H1 (cell line): Measurements from ENCODE around the gene CRTC1. TPM values are rescaled to one million over a fixed set of nuclear protein-coding genes. Genes with fewer than 3 reads are reported as not detected.

Experiments used
- CTCF ChIA-PET: fragments of 300-600 bp; sonication (Branson Sonifier 250); formaldehyde crosslinking; loops from one replicate; lab custom pipeline; 2021; ENCODE audit not compliant: partially characterized antibody; lab: Charles Lee
- POLR2A ChIA-PET: fragments of 300-600 bp; sonication (Branson Sonifier 250); formaldehyde crosslinking; loops from one replicate; lab custom pipeline; 2021; ENCODE audit warnings: inconsistent platforms; ENCODE audit not compliant: partially characterized antibody; lab: Charles Lee
- DNase-seq, 2 experiments: peaks; one replicate each; pipeline versions ENCODE4 v3.0.0 to v3.0.0-alpha.2; 2010 to 2022; ENCODE audit warnings: low spot score in 2 of 2, low read depth in 1 of 2, mixed read lengths in 1 of 2
- FAIRE-seq: peaks from 2 replicates; lab custom pipeline; 2011; peaks lifted over from hg19 to GRCh38; lab: Jason Lieb, UNC
- H2AFZ ChIP-seq: 2 replicates; pipeline ENCODE4 v1.8.1; 2012; ENCODE audit warnings: low read length, inconsistent platforms
- H2AK5ac ChIP-seq: 2 replicates; pipeline ENCODE4 v1.6.1; 2013; ENCODE audit warnings: low read depth, low read length
- H2BK120ac ChIP-seq: replicated peaks from 2 replicates; pipeline ENCODE3; 2013; ENCODE audit warnings: low read depth, low read length, inconsistent platforms
- H2BK12ac ChIP-seq: 2 replicates; pipeline ENCODE4 v1.6.1; 2013; ENCODE audit warnings: low read depth, low read length
- H2BK15ac ChIP-seq: 2 replicates; pipeline ENCODE4 v1.6.1; 2013; ENCODE audit warnings: low read length
- H2BK20ac ChIP-seq: 2 replicates; pipeline ENCODE4 v1.6.1; 2013; ENCODE audit warnings: low read length
- H2BK5ac ChIP-seq: 2 replicates; pipeline ENCODE4 v1.6.1; 2013; ENCODE audit warnings: low read depth, low read length
- H3K14ac ChIP-seq: 2 replicates; pipeline ENCODE4 v1.6.1; 2013; ENCODE audit warnings: inconsistent platforms; ENCODE audit not compliant: insufficient read length
- H3K18ac ChIP-seq: 2 replicates; pipeline ENCODE4 v1.6.1; 2013; ENCODE audit warnings: low read length; ENCODE audit errors: extremely low read depth
- H3K23ac ChIP-seq: 2 replicates; pipeline ENCODE4 v1.6.1; 2013; ENCODE audit warnings: inconsistent platforms; ENCODE audit not compliant: insufficient read length
- H3K23me2 ChIP-seq: 2 replicates; pipeline ENCODE4 v1.6.1; 2013; ENCODE audit warnings: low read depth, low read length
- H3K27ac ChIP-seq: 2 replicates; pipeline ENCODE4 v1.6.1; 2011; ENCODE audit warnings: low read depth, low read length, inconsistent platforms
- H3K27me3 ChIP-seq, 4 experiments: replicated peaks in 1 of 4; 1 replicate in 1 of 4; 2 replicates in 3 of 4; pipeline versions ENCODE4 v1.6.1 to v1.8.1; 2011 to 2013; ENCODE audit warnings: low read length in 3 of 4, mild to moderate bottlenecking in 3 of 4, inconsistent platforms in 2 of 4, mixed read lengths in 2 of 4, moderate library complexity in 1 of 4; ENCODE audit not compliant: control insufficient read depth in 3 of 4, insufficient read depth in 3 of 4; ENCODE audit errors: extremely low read depth in 1 of 4
- H3K36me3 ChIP-seq, 4 experiments: 2 replicates each; pipeline versions ENCODE4 v1.6.1 to v1.8.1; 2011 to 2013; ENCODE audit warnings: mild to moderate bottlenecking in 4 of 4, low read length in 3 of 4, moderate library complexity in 2 of 4, control low read depth in 1 of 4, inconsistent platforms in 1 of 4; ENCODE audit not compliant: insufficient read depth in 4 of 4, control insufficient read depth in 2 of 4
- H3K4ac ChIP-seq: replicated peaks from 2 replicates; pipeline ENCODE3; 2013; ENCODE audit warnings: low read length, low read depth, mixed read lengths, inconsistent platforms; ENCODE audit not compliant: insufficient read length
- H3K4me1 ChIP-seq, 4 experiments: replicated peaks in 1 of 4; 1 replicate in 1 of 4; 2 replicates in 3 of 4; pipeline versions ENCODE4 v1.6.1 to v1.8.1; 2011 to 2013; ENCODE audit warnings: low read length in 3 of 4, inconsistent platforms in 2 of 4, mixed read lengths in 1 of 4; ENCODE audit not compliant: insufficient read depth in 4 of 4, control insufficient read depth in 3 of 4
- H3K4me2 ChIP-seq, 2 experiments: 2 replicates each; pipeline versions ENCODE4 v1.6.1 to v1.8.1; 2011 to 2013; ENCODE audit warnings: low read depth in 2 of 2, low read length in 2 of 2, control low read depth in 1 of 2, inconsistent platforms in 1 of 2, mild to moderate bottlenecking in 1 of 2; ENCODE audit not compliant: insufficient read depth in 1 of 2
- H3K4me3 ChIP-seq, 4 experiments: fragments of 200-600, 300-600 bp in 1 of 4; sonication (generic), shearing (Covaris generic), sonication (Bioruptor Twin) in 1 of 4; 2 replicates each; pipeline versions ENCODE4 v1.5.1 to v1.8.1; 2011 to 2016; ENCODE audit warnings: low read length in 4 of 4, low read depth in 3 of 4, control low read depth in 2 of 4, inconsistent platforms in 2 of 4, mild to moderate bottlenecking in 2 of 4, mixed read lengths in 1 of 4, moderate library complexity in 1 of 4; ENCODE audit not compliant: insufficient read depth in 2 of 4; ENCODE audit errors: extremely low read depth in 1 of 4
- H3K56ac ChIP-seq: replicated peaks from 2 replicates; pipeline ENCODE3; 2013; ENCODE audit warnings: low read depth, mild to moderate bottlenecking, mixed read lengths, low read length, inconsistent platforms; ENCODE audit not compliant: insufficient read length
- H3K79me1 ChIP-seq: 2 replicates; pipeline ENCODE4 v1.6.1; 2013; ENCODE audit warnings: low read depth, low read length, control low read depth
- H3K79me2 ChIP-seq, 2 experiments: 2 replicates each; pipeline versions ENCODE4 v1.6.1 to v1.8.1; 2012 to 2013; ENCODE audit warnings: low read length in 2 of 2, mild to moderate bottlenecking in 2 of 2, inconsistent platforms in 1 of 2; ENCODE audit not compliant: insufficient read depth in 2 of 2, control insufficient read depth in 1 of 2
- H3K9ac ChIP-seq, 4 experiments: replicated peaks in 1 of 4; 1 replicate in 1 of 4; 2 replicates in 3 of 4; pipeline versions ENCODE4 v1.6.1 to v1.8.1; 2011 to 2013; ENCODE audit warnings: low read depth in 3 of 4, low read length in 3 of 4, control low read depth in 2 of 4, mild to moderate bottlenecking in 2 of 4, moderate library complexity in 2 of 4, inconsistent platforms in 1 of 4; ENCODE audit errors: extremely low read depth in 1 of 4
- H3K9me3 ChIP-seq, 2 experiments: 2 replicates each; pipeline versions ENCODE4 v1.6.1 to v1.8.1; 2012 to 2013; ENCODE audit warnings: mild to moderate bottlenecking in 2 of 2, moderate library complexity in 2 of 2, control low read depth in 1 of 2, inconsistent platforms in 1 of 2, low read depth in 1 of 2, low read length in 1 of 2, mixed read lengths in 1 of 2; ENCODE audit not compliant: insufficient read depth in 2 of 2
- H4K20me1 ChIP-seq, 2 experiments: replicated peaks in 1 of 2; 2 replicates each; pipeline versions ENCODE3 to v1.8.1; 2011 to 2013; ENCODE audit warnings: inconsistent platforms in 2 of 2, low read length in 2 of 2, mild to moderate bottlenecking in 1 of 2; ENCODE audit not compliant: insufficient read depth in 2 of 2, control insufficient read depth in 1 of 2
- H4K5ac ChIP-seq: 2 replicates; pipeline ENCODE4 v1.6.1; 2013; ENCODE audit warnings: low read length, low read depth, mixed read lengths, inconsistent platforms; ENCODE audit not compliant: insufficient read length
- H4K8ac ChIP-seq: 2 replicates; pipeline ENCODE4 v1.8.0; 2013; ENCODE audit warnings: mild to moderate bottlenecking, moderate library complexity, low read length, inconsistent platforms; ENCODE audit not compliant: insufficient read depth; ENCODE audit errors: extremely low read depth
- H4K91ac ChIP-seq: replicated peaks from 2 replicates; pipeline ENCODE3; 2013; ENCODE audit warnings: low read length, mixed read lengths, inconsistent platforms; ENCODE audit not compliant: insufficient read length
- CBX5 ChIP-seq: fragments of 300-800, 300-1000 bp; sonication (generic); IDR thresholded peaks from 2 replicates; pipeline ENCODE4 v1.7.1; 2016; ENCODE audit warnings: antibody characterized with exemption, low read length, low read depth
- CHD2 ChIP-seq: IDR thresholded peaks from 2 replicates; pipeline ENCODE4 v1.6.1; 2012; ENCODE audit warnings: low read length, improper control_type of control experiment
- CREB1 ChIP-seq: IDR thresholded peaks from 2 replicates; pipeline ENCODE4 v1.6.1; 2012; ENCODE audit warnings: inconsistent platforms
- FOSL1 ChIP-seq: IDR thresholded peaks from 2 replicates; pipeline ENCODE4 v1.6.1; 2011; ENCODE audit warnings: mild to moderate bottlenecking, low read depth, low read length, moderate library complexity; ENCODE audit not compliant: insufficient read depth
- HDAC6 ChIP-seq: IDR thresholded peaks from one replicate; pipeline ENCODE4 v1.7.1; 2012; ENCODE audit warnings: low read depth, mild to moderate bottlenecking, inconsistent platforms, low read length, moderate library complexity
- JUND ChIP-seq: IDR thresholded peaks from 2 replicates; pipeline ENCODE4 v1.6.1; 2011; ENCODE audit warnings: mild to moderate bottlenecking, improper control_type of control experiment, low read length
- KDM5A ChIP-seq: fragments of 200-600 bp; IDR thresholded peaks from 2 replicates; pipeline ENCODE4 v1.7.1; 2012; ENCODE audit warnings: mild to moderate bottlenecking, low read length, inconsistent platforms, mixed read lengths
- SAP30 ChIP-seq: fragments of 300-600 bp; sonication (generic); IDR thresholded peaks from 2 replicates; pipeline ENCODE4 v1.7.1; 2012; ENCODE audit warnings: low read length, moderate library complexity, mild to moderate bottlenecking, inconsistent platforms; ENCODE audit not compliant: insufficient read depth, insufficient replicate concordance
- SIN3A ChIP-seq, 2 experiments: IDR thresholded peaks in 1 of 2; conservative IDR thresholded peaks in 1 of 2; 2 replicates each; pipeline ENCODE4 v1.6.1; 2011 to 2012; ENCODE audit warnings: low read length in 2 of 2, improper control_type of control experiment in 1 of 2, low read depth in 1 of 2, mild to moderate bottlenecking in 1 of 2
- SP1 ChIP-seq: IDR thresholded peaks from 2 replicates; pipeline ENCODE4 v1.6.1; 2011; ENCODE audit warnings: low read depth, low read length
- SP4 ChIP-seq: IDR thresholded peaks from 2 replicates; pipeline ENCODE4 v1.6.1; 2012; ENCODE audit warnings: low read length, inconsistent platforms
- WGBS, 2 experiments: shearing (Covaris generic) in 1 of 2; methylation state at CpG; one replicate each; pipeline versions ENCODE4 v1.1.6 to v1.1.7; 2013 to 2015; ENCODE audit warnings: low lambda C conversion rate in 2 of 2, mixed read lengths in 2 of 2, inconsistent platforms in 1 of 2, low coverage in 1 of 2, missing lambda C conversion rate in 1 of 2; ENCODE audit not compliant: insufficient replicate concordance in 2 of 2, insufficient coverage in 1 of 2, insufficient read length in 1 of 2; ENCODE audit errors: extremely low coverage in 1 of 2, missing lambda C conversion rate in 1 of 2; 5-methylcytosine and 5-hydroxymethylcytosine counted together
- polyA plus RNA-seq, 7 experiments: library from polyadenylated mRNA; depleted of rRNA in 3 of 7; stranded (reverse) in 5 of 7; unstranded in 2 of 7; fragments of >200 nt in 5 of 7; fragments of 200-250 nt in 2 of 7; gene quantifications; 1 replicate in 5 of 7; 2 replicates in 1 of 7; 4 replicates in 1 of 7; pipeline versions ENCODE4 v1.2.1 to v1.2.3, GENCODE V29; 2011 to 2013; ENCODE audit warnings: missing spikeins in 2 of 7, mixed read lengths in 2 of 7
- total RNA-seq: library from RNA; stranded (reverse); fragmentation: NEBNext Ultra II Directional; extraction: Animal tissue kit (Norgen Biotek cat#: 25700); gene quantifications from 2 replicates; pipeline ENCODE4 v1.2.1, GENCODE V29; 2021
- TF ChIP-seq, protein P1 (sequence below): IDR thresholded peaks from 2 replicates; pipeline ENCODE4 v1.6.1; 2012; ENCODE audit warnings: inconsistent platforms

The CRTC1 gene
- total and polyA plus RNA-seq, 2 of the 8 experiments (the other 6 are each of a cell fraction or from before 2014, with no cell fraction given) = 2.9 to 8.5 TPM

DNA sequence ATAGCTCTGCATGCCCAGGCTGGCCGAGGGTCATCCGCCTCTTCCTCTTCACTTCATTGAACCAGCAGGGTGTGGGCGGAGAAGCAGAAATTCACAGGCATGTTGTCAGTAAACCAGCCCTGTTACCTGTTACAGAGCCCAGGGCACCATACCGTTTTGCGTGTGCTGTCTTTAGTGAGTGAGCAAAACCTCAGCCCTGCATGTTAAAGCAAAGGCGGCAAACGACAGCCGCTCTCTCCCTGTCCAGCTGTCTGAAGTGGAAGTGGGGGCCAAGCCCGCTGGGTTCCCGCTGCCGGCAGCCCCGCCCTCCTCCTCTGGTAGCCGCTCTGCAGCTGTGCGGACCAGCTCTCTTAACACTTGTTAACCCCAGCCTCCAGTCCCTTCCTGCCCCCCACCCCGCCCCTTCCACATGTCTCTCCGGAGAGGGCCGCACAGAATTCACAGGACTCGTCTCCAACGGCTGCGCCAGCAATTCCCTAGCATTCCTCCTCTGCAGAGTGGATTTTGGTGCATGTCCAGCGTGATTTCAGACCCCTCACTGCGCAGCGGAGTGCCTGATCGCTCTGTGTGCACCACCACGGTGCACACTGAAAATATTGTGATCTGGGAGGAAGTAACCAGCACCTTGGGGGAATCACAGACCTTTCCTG is 34.0 kb upstream of the CRTC1 start:
- H3K9me3 ChIP-seq = no peaks in the 10 kb centered on the region
- peaks cover 0 to 21% (median 3%) of the 10 kb centered on the region in 4 experiments; a peak in 4 of 7 replicates for H3K4me1 ChIP-seq
- H4K8ac ChIP-seq = no peak overlapping the region
- ChIA-PET POLR2A (interaction anchor here (0.6 to 1.4 kb wide), 2 partner anchors 10 to 33 kb away, joined by 3 to 5 read pairs; no protein-coding TSS in a partner anchor), CTCF (interaction anchor here (0.7 to 1.9 kb wide), 6 partner anchors 12 to 129 kb away, joined by 3 to 6 read pairs (median 3); no protein-coding TSS in a partner anchor)
- peaks cover 4 to 41% of the 10 kb centered on the region in 2 experiments for H4K20me1 ChIP-seq
- no peak overlapping the region for H3K27ac ChIP-seq
- H3K4me3 ChIP-seq = no peak overlapping the region
- no peak overlapping the region for H3K18ac ChIP-seq
- H3K56ac ChIP-seq = no peak overlapping the region
- H2AFZ ChIP-seq = no peak overlapping the region
- FAIRE-seq = no peak
- no peak for DNase-seq
- H3K23ac ChIP-seq = no peak overlapping the region
- H2BK12ac ChIP-seq = no peak overlapping the region
- H4K91ac ChIP-seq = no peak overlapping the region
- H2BK5ac ChIP-seq = no peak overlapping the region; the same call in 1 of the 2 replicates
- H3K79me2 ChIP-seq = peaks cover 0 to 4% of the 10 kb centered on the region in 2 experiments; a peak in 1 of 4 replicates
- H4K5ac ChIP-seq = no peak overlapping the region
- WGBS, 2 experiments = 90% methylated on average over 24 of the region's 25 CpGs; no CpG with 5 or more reads in 1 of the 2 experiments
- H3K9ac ChIP-seq = no peak overlapping the region; a peak in 2 of 7 replicates
- H2BK120ac ChIP-seq = no peak overlapping the region
- H3K4me2 ChIP-seq = no peak overlapping the region
- no peak overlapping the region for H3K14ac ChIP-seq
- no peak overlapping the region for H2BK15ac ChIP-seq
- H3K23me2 ChIP-seq = peaks cover 13% of the 10 kb centered on the region; the same call in 1 of the 2 replicates
- peaks cover 19% of the 10 kb centered on the region for H3K79me1 ChIP-seq
- H3K36me3 ChIP-seq = no peaks in the 10 kb centered on the region
- no peak overlapping the region for H2BK20ac ChIP-seq
- H3K27me3 ChIP-seq = no peaks in the 10 kb centered on the region
- H2AK5ac ChIP-seq = 0 out of 2 replicates have a peak overlapping the region, but pooled peaks have one; percentile 53
- no peak overlapping the region for H3K4ac ChIP-seq
- TF ChIP-seq KDM5A (no peak), SIN3A (conservative IDR thresholded peaks at IDR 0.05 in 1 of 2, IDR thresholded peaks at IDR 0.05 in 1 of 2; ENCODE audit: low read depth in 1 of 2, low read length in 2 of 2) (no peak), CBX5 (no peak), HDAC6 (no peak), SP1 (no peak), CHD2 (no peak), SAP30 (no peak), FOSL1 (no peak), CREB1 (no peak), SP4 (no peak), JUND (no peak)
- TF ChIP-seq, protein P1, sequence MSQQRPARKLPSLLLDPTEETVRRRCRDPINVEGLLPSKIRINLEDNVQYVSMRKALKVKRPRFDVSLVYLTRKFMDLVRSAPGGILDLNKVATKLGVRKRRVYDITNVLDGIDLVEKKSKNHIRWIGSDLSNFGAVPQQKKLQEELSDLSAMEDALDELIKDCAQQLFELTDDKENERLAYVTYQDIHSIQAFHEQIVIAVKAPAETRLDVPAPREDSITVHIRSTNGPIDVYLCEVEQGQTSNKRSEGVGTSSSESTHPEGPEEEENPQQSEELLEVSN = no peak
